ENCODE data around the gene OR51B4. TPM values are rescaled to one million over a fixed set of nuclear protein-coding genes. Genes with fewer than 3 reads are reported as not detected.
A peak's percentile ranks its signal among the peaks of the same experiment; 100 is the strongest.
"Not testable (repeated sequence)": the region's sequence is repeated elsewhere in the genome, so short reads cannot be mapped to it uniquely, and the experiment has no call there.

Gene OR51B4
- total RNA-seq, 1 donor from 2014 or later: not detected

DNA sequence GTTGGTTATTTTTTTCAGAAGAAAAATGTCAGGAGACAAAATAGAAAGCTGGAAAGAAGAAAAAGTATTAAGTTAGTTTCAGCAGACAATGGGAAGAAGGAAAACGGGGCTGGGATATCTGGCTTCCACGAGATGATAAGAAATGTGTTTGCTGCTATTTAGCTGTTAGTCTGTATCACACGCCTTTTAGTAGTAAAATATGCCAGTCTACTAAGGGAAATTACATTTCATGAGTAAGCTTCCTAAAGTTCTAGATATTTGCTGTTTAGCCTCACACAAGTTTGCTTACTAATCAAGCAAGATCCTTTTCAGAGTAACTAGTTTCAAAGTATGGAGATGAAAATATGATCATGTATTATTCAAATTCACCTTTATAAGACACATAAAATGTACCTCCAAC is 1.5 kb downstream of the OR51B4 start:
- TF ChIP-seq, protein P1, sequence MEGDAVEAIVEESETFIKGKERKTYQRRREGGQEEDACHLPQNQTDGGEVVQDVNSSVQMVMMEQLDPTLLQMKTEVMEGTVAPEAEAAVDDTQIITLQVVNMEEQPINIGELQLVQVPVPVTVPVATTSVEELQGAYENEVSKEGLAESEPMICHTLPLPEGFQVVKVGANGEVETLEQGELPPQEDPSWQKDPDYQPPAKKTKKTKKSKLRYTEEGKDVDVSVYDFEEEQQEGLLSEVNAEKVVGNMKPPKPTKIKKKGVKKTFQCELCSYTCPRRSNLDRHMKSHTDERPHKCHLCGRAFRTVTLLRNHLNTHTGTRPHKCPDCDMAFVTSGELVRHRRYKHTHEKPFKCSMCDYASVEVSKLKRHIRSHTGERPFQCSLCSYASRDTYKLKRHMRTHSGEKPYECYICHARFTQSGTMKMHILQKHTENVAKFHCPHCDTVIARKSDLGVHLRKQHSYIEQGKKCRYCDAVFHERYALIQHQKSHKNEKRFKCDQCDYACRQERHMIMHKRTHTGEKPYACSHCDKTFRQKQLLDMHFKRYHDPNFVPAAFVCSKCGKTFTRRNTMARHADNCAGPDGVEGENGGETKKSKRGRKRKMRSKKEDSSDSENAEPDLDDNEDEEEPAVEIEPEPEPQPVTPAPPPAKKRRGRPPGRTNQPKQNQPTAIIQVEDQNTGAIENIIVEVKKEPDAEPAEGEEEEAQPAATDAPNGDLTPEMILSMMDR (IDR thresholded peaks at IDR 0.05): no peak
- Histone ChIP-seq H3K36me3 (no peaks in the 10 kb centered on the region), H3K4me3 (no peak overlapping the region), H3K9me3 (no peaks in the 10 kb centered on the region), H3K27ac (no peak overlapping the region), H3K4me1 (no peaks in the 10 kb centered on the region), H3K27me3 (no peaks in the 10 kb centered on the region)
- DNase-seq (no peak), ATAC-seq (no peak)
- intact Hi-C loops (cut with DNase I): no loop called here

DNA sequence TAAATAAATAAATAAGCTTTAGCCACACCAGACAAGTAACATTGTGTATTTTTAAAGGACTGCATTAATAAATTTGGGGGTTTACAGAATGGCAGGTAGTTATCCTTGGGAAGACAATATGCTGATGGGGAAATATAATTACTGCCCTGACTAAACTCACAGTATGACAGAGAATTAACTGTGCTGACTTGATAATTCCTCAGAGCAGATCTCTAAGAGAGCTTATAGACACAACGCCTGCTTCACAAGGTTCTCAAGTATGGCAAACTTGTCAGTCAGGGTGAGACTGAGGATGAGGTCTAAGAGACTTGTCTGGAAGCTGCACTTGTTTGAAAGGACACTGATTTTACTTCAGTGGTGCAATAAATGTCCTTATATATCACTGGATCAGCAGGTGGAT is 3.3 kb downstream of the OR51B4 start:
- H3K36me3 ChIP-seq: no peaks in the 10 kb centered on the region
- intact Hi-C loops (cut with DNase I): no loop called here
- no peak overlapping the region for H3K27ac ChIP-seq
- ATAC-seq (no peak), DNase-seq (no peak)
- TF ChIP-seq, protein P1 (IDR thresholded peaks at IDR 0.05): no peak
- no peaks in the 10 kb centered on the region for H3K9me3 ChIP-seq
- no peaks in the 10 kb centered on the region for H3K27me3 ChIP-seq
- H3K4me1 ChIP-seq: no peaks in the 10 kb centered on the region
- H3K4me3 ChIP-seq: no peak overlapping the region

DNA sequence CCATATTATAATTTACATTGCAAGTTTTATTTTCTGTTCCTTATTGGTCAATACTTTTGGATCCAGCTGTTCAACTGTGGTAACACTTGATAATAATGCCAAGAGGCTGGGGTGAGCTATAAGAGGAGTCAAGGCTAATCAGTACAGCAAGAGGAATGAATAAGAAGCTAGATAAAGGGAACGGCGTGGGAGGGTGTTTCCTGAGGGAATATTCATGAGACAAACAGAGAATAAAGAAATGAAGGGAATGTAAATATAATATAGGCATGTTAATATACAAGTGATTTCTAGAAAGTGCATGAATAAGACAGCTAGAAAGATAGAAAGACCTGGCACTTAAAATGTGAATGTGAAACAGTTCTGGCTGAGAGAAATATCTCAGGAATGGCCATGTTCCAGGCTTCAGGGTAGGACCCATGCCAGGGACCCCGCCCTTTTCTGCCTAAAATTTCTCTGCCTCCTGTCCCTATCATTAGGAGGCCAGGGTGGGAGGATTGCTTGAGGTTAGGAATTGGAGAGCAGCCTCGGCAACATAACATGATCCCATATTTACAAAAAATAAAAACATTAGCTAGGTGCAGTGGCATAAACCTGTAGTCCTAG is 3.9 kb downstream of the OR51B4 start:
- intact Hi-C loops (cut with DNase I): no loop called here
- TF ChIP-seq, protein P1 (IDR thresholded peaks at IDR 0.05): no peak
- Histone ChIP-seq H3K9me3 (no peaks in the 10 kb centered on the region), H3K4me1 (no peaks in the 10 kb centered on the region), H3K27ac (no peak overlapping the region), H3K36me3 (no peaks in the 10 kb centered on the region), H3K4me3 (no peak overlapping the region), H3K27me3 (no peaks in the 10 kb centered on the region)
- ATAC-seq (no peak), DNase-seq (no peak)

DNA sequence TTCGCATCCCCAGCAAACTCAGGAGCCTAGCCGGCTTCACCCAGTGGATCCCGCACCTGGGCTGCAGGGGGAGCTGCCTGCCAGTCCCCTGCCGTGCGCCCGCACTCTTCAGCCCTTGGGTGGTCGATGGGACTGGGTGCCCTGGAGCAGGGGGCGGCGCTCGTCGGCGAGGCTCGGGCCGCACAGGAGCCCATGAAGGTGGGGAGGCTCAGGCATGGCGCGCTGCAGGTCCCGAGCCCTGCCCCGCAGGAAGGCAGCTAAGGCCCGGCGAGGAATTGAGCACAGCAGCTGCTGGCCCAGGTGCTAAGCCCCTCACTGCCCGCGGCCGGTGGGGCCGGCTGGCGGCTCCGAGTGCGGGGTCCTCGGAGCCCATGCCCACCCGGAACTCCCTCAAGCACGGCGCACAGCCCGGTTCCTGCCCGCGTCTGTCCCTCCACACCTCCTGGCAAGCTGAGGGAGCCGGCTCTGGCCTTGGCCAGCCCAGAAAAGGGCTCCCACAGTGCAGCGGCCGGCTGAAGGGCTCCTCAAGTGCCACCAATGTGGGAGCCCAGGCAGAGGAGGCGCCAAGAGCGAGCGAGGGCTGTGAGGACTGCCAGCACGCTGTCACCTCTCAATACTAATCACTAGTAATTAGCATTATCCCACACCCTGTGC is 7.3 kb downstream of the OR51B4 start:
- H3K27me3 ChIP-seq; intact Hi-C loops (cut with DNase I); H3K36me3 ChIP-seq; ATAC-seq; H3K9me3 ChIP-seq; H3K4me3 ChIP-seq; H3K27ac ChIP-seq; H3K4me1 ChIP-seq; DNase-seq: not testable (repeated sequence)

DNA sequence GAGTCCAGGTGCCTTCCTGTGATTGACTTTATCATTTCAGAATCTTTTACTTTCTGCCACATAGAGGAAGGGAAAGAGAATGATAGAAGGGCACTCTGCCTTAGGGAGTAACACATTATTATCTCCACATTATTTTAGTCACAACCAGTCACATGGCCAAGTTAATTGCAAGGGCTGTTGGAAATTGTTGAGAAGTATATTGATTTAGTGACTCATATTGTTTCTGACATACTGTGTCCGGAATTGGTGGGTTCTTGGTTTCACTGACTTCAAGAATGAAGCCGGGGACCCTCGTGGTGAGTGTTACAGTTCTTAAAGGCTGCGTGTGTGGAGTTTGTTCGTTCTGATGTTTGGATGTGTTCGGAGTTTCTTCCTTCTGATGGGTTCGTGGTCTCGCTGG is 8.7 kb downstream of the OR51B4 start:
- TF ChIP-seq, protein P1 (IDR thresholded peaks at IDR 0.05): no peak
- intact Hi-C loops (cut with DNase I): no loop called here
- no peak for ATAC-seq

DNA sequence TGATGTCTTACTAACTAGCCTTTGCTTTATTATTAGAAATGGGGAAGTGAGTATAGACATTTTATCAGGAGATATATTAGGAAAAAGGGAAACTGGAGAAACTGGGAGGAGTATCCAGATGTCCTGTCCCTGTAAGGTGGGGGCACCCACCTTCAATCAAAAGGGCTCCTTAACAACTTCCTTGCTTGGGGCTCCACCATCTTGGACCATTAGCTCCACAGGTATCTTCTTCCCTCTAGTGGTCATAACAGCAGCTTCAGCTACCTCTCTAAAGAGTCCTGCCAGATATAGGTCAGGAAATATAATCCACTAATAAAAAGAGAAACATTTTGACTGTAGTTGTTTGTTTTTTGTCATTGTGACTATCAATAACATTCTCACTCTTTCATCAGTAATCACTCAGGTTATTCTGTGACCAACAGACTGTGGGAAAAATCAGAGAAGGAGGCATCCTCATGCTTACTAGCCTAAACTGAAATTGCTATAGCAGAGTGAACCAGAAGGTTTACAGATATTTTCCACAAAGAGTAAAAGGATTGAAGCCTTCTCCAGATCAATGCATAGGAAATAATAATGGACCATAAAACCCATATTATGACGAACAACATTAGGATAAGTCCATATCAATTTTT is 10.4 kb downstream of the OR51B4 start:
- ATAC-seq: peak; percentile 30
- no peaks in the 10 kb centered on the region for H3K4me1 ChIP-seq
- TF ChIP-seq, protein P1 (IDR thresholded peaks at IDR 0.05): peak; percentile 24
- no peaks in the 10 kb centered on the region for H3K9me3 ChIP-seq
- H3K27ac ChIP-seq: no peak overlapping the region
- H3K4me3 ChIP-seq: no peak overlapping the region
- intact Hi-C loops (cut with DNase I): no loop called here
- H3K27me3 ChIP-seq: no peaks in the 10 kb centered on the region
- no peak for DNase-seq
- no peaks in the 10 kb centered on the region for H3K36me3 ChIP-seq

More for the DNA sequence above, 8.7 kb downstream of the OR51B4 start:
- Histone ChIP-seq H3K4me1 (no peaks in the 10 kb centered on the region), H3K36me3 (no peaks in the 10 kb centered on the region), H3K9me3 (no peaks in the 10 kb centered on the region), H3K27me3 (no peaks in the 10 kb centered on the region), H3K4me3 (no peak overlapping the region), H3K27ac (no peak overlapping the region)
- DNase-seq: no peak

All from upper lobe of right lung (tissue), 1 donor.